UCSD-AML1 (cell line): Measurements from ENCODE around the gene TADA2A.

Experiments
- DNase-seq: peaks from one replicate; lab custom pipeline; 2025; ENCODE audit not compliant: unreplicated experiment; lab: John Stamatoyannopoulos, UW

The TADA2A gene

DNA sequence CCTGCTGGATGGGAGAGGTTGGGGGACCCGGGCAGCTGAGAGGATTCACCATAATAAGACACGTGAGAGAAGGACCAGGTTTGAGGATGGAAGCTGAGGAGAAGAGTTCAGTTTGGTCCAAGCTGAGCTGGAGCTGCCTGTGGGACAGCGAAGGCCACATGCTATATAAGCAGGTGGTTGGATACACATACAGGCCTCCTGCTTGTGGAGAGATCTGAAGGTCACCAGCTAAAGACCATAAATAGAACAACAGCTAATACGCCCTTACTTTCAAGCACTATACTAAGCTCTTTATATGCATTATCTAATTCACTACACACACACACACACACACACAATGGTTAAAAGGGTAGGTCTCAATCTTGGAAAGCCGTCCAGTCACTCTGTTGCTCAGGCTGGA, 115.1 kb downstream of the TADA2A start:
- DNase-seq: no peak

DNA sequence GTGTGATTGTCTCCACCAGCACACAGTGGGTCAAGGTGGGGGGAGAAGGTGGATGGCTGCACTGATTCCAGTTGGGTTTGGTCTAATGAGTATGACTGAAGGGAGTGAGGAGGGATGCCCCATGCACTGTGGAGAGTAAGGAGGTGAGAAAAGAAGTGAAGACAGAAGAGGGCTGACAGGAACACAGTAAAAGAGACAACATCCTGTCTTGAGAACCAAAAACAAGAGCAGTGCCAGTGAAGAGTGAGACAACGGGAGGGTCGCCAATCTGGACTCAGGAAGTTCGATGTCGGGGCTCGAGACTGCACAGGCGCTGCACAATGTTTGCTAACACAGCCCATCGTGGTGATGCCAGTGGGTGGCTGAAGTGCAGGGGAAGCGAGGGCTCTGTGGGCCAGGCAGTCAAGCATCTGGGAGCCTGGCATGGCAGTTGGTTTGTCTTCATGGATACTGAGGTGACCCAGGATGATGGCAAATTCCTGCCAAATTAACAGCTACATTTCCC, 117.1 kb downstream of the TADA2A start:
- DNase-seq: no peak

DNA sequence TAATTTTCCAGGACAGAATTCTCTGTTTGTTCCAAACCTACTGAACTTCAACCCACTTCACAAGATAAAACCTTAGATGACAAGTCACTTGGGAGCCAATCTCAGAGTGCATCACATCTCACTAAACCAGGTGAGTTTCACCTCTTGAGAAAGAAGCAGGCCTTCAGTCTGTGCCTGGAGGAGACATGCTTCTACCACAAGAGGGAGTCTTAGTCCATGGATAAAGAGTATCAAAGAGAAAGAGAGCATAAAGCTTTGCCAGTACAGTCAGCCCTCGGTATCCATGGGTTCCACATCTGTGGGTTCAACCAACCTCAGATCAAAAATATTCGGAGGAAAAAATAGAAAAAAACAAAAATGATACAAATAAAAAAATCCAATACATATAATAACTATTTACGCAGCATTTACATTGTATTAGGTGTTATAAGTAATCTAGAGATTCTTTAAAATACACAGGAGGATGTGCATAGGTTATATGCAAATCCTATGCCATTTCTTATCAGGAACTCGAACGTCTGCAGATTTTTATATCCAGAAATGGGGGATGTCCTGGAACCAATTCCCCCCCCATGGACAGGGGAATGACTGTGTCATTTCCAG, 120.7 kb downstream of the TADA2A start:
- no peak for DNase-seq
